Naive thymus-derived CD4-positive, alpha-beta T cell (primary cell): Measurements from ENCODE around the gene TNS2. TPM values are rescaled to one million over a fixed set of nuclear protein-coding genes. Genes with fewer than 3 reads are reported as not detected.
A peak's percentile ranks its signal among the peaks of the same experiment; 100 is the strongest.

Source experiments
- ATAC-seq: fragments of 150-1000 bp; cut with Tn5 transposase; 2 replicates; pipeline ENCODE4 v1.10.0; 2021; ENCODE audit warnings: mild to moderate bottlenecking, moderate library complexity
- CTCF ChIA-PET: fragments of 350-600 bp; sonication (Branson Sonifier 250); formaldehyde crosslinking; loops from one replicate; lab custom pipeline; 2021; ENCODE audit warnings: antibody characterized with exemption; lab: Charles Lee
- POLR2A ChIA-PET: fragments of 350-600 bp; sonication (Branson Sonifier 250); formaldehyde crosslinking; loops from one replicate; lab custom pipeline; 2021; ENCODE audit warnings: antibody characterized with exemption, inconsistent platforms; lab: Charles Lee
- DNase-seq, 9 donors: peaks; one replicate each; pipeline versions ENCODE4 v3.0.0 to v3.0.0-alpha.2; 2020 to 2022; ENCODE audit warnings: mixed read lengths in 1 of 9
- H3K27ac ChIP-seq: one replicate; pipeline ENCODE4 v1.7.0; 2013; ENCODE audit warnings: mild to moderate bottlenecking, low read depth, low read length, moderate library complexity
- H3K27me3 ChIP-seq, 2 donors: one replicate each; pipeline ENCODE4 v1.7.0; 2013; ENCODE audit warnings: low read length in 2 of 2, mild to moderate bottlenecking in 2 of 2, moderate library complexity in 2 of 2; ENCODE audit not compliant: control insufficient read depth in 2 of 2, insufficient read depth in 2 of 2
- H3K36me3 ChIP-seq, 3 experiments: 1 replicate in 2 of 3; 2 replicates in 1 of 3; pipeline ENCODE4 v1.7.0; 2013; ENCODE audit warnings: low read length in 3 of 3, mild to moderate bottlenecking in 3 of 3, moderate library complexity in 1 of 3; ENCODE audit not compliant: insufficient read depth in 3 of 3, control insufficient read depth in 2 of 3
- H3K4me1 ChIP-seq, 2 donors: one replicate each; pipeline ENCODE4 v1.7.0; 2013; ENCODE audit warnings: low read length in 2 of 2, mild to moderate bottlenecking in 2 of 2, moderate library complexity in 1 of 2; ENCODE audit not compliant: control insufficient read depth in 2 of 2, insufficient read depth in 2 of 2
- H3K4me3 ChIP-seq: 2 replicates; pipeline ENCODE4 v1.7.0; 2013; ENCODE audit warnings: mild to moderate bottlenecking, low read length
- H3K9me3 ChIP-seq, 3 experiments: 1 replicate in 2 of 3; 2 replicates in 1 of 3; pipeline ENCODE4 v1.7.0; 2013; ENCODE audit warnings: low read length in 3 of 3; ENCODE audit not compliant: control insufficient read depth in 2 of 3
- H3K27ac Mint-ChIP-seq, 9 donors: one replicate each; pipeline ENCODE4 v1.8.0; 2020 to 2022; ENCODE audit warnings: mixed read lengths in 9 of 9, mild to moderate bottlenecking in 8 of 9, moderate library complexity in 5 of 9, inconsistent platforms in 2 of 9
- H3K27me3 Mint-ChIP-seq, 5 donors: one replicate each; pipeline ENCODE4 v1.8.0; 2021 to 2022; ENCODE audit warnings: mixed read lengths in 5 of 5, mild to moderate bottlenecking in 1 of 5
- H3K36me3 Mint-ChIP-seq, 5 donors: one replicate each; pipeline ENCODE4 v1.8.0; 2020 to 2022; ENCODE audit warnings: mixed read lengths in 5 of 5, mild to moderate bottlenecking in 3 of 5, inconsistent platforms in 1 of 5
- H3K4me1 Mint-ChIP-seq, 7 donors: one replicate each; pipeline ENCODE4 v1.8.0; 2020 to 2022; ENCODE audit warnings: mixed read lengths in 7 of 7, mild to moderate bottlenecking in 3 of 7, inconsistent platforms in 1 of 7
- H3K4me3 Mint-ChIP-seq, 10 donors: one replicate each; pipeline ENCODE4 v1.8.0; 2020 to 2022; ENCODE audit warnings: mild to moderate bottlenecking in 10 of 10, mixed read lengths in 10 of 10, moderate library complexity in 6 of 10, inconsistent platforms in 2 of 10
- H3K9me3 Mint-ChIP-seq, 11 donors: one replicate each; pipeline ENCODE4 v1.8.0; 2020 to 2022; ENCODE audit warnings: mixed read lengths in 11 of 11, mild to moderate bottlenecking in 4 of 11, inconsistent platforms in 1 of 11, moderate library complexity in 1 of 11
- intact Hi-C, 2 donors: fragments of 100-400 bp; cut with micrococcal nuclease; formaldehyde crosslinking; loops; one replicate each; pipeline ENCODE4 v1.15.1; 2023
- polyA plus RNA-seq, 2 donors: library from polyadenylated mRNA; unstranded; fragments of 300-500 nt; fragmentation: Illumina TruSeq; gene quantifications; one replicate each; pipeline ENCODE4 v1.2.3, GENCODE V29; 2021
- total RNA-seq, 6 experiments: library from RNA in 5 of 6; stranded (reverse) in 5 of 6; gene quantifications; 1 replicate in 5 of 6; 2 replicates in 1 of 6; pipeline ENCODE4 v1.2.3 and lab custom pipeline; 2021 to 2026

The TNS2 gene
- total and polyA plus RNA-seq, 7 experiments from 2014 or later, result 0.26 to 4.4 (median 2.3) TPM

GRCh38 chr12:53050426-53051057 lies 677 bp downstream of the TNS2 start:
- Mint-ChIP-seq H3K27me3 (peaks cover 0 to 5% (median 0%) of the 10 kb centered on the region in 5 donors), H3K9me3 (no peaks in the 10 kb centered on the region), H3K27ac (peak overlapping the region in 6 of 9 donors; percentile 6 to 73 (median 35)), H3K4me1 (peaks cover 8 to 35% (median 23%) of the 10 kb centered on the region in 7 donors), H3K4me3 (peak overlapping the region in 1 of 10 donors; percentile 21), H3K36me3 (no peaks in the 10 kb centered on the region)
- H3K27me3 ChIP-seq, result no peaks in the 10 kb centered on the region
- ChIA-PET POLR2A (interaction anchor here (0.5 to 1.3 kb wide), 2 partner anchors 197 to 245 kb away, joined by 3 read pairs; partner anchors contain the start of gene PFDN5), CTCF (no interaction called here)
- no peak for ATAC-seq
- H3K27ac ChIP-seq, result no peak overlapping the region
- peaks cover 13 to 16% of the 10 kb centered on the region in 2 donors for H3K4me1 ChIP-seq
- H3K9me3 ChIP-seq, result no peaks in the 10 kb centered on the region
- no peak overlapping the region for H3K4me3 ChIP-seq
- intact Hi-C loops, result loop anchor here (5.0 to 10.0 kb wide), 3 partner anchors 47 to 454 kb away; partner anchors contain the start of genes IGFBP6 (in 1 of the 2), MYG1 (in 1 of the 2), NPFF (in 1 of the 2) and PFDN5 (in 1 of the 2)
- DNase-seq, result no peak
- no peaks in the 10 kb centered on the region for H3K36me3 ChIP-seq

- H3K27me3 Mint-ChIP-seq, result no peaks in the 10 kb centered on the region
- intact Hi-C loops, result loop anchor here (5.0 to 10.0 kb wide), 3 partner anchors 46 to 454 kb away; partner anchors contain the start of genes IGFBP6 (in 1 of the 2), MYG1 (in 1 of the 2), NPFF (in 1 of the 2) and PFDN5 (in 1 of the 2)
- H3K9me3 Mint-ChIP-seq, result no peaks in the 10 kb centered on the region
- H3K27me3 ChIP-seq, result no peaks in the 10 kb centered on the region
- H3K4me3 Mint-ChIP-seq, result peak overlapping the region in 3 of 10 donors; percentile 17 to 63 (median 25)
- DNase-seq (no peak), ATAC-seq (no peak)
- H3K36me3 Mint-ChIP-seq, result no peaks in the 10 kb centered on the region
- peaks cover 8 to 28% (median 17%) of the 10 kb centered on the region in 7 donors for H3K4me1 Mint-ChIP-seq
- POLR2A ChIA-PET, result interaction anchor here (0.5 to 1.3 kb wide), 4 partner anchors 29 to 244 kb away, joined by 3 read pairs; partner anchors contain the start of gene PFDN5
- H3K4me3 ChIP-seq, result no peak overlapping the region
- H3K9me3 ChIP-seq, result no peaks in the 10 kb centered on the region
- no peak overlapping the region for H3K27ac ChIP-seq
- H3K27ac Mint-ChIP-seq, result peak overlapping the region in 4 of 9 donors; percentile 47 to 73 (median 70)
- H3K36me3 ChIP-seq, result no peaks in the 10 kb centered on the region
- CTCF ChIA-PET, result interaction anchor here (1.1 kb wide), 1 partner anchor 10 kb away, joined by 3 read pairs; no protein-coding TSS in a partner anchor
- H3K4me1 ChIP-seq, result peaks cover 10 to 14% of the 10 kb centered on the region in 2 donors
These were observed 1.4 kb downstream of the TNS2 start for GRCh38 chr12:53051058-53051880.

GRCh38 chr12:53051881-53052412 lies 2.1 kb downstream of the TNS2 start:
- peaks cover 6 to 9% of the 10 kb centered on the region in 2 donors for H3K4me1 ChIP-seq
- H3K27ac ChIP-seq, result no peak overlapping the region
- no peak for DNase-seq
- H3K27ac Mint-ChIP-seq, result peak overlapping the region in 3 of 9 donors; percentile 47 to 56 (median 47)
- H3K4me1 Mint-ChIP-seq, result peaks cover 8 to 21% (median 14%) of the 10 kb centered on the region in 7 donors
- ChIA-PET POLR2A (interaction anchor here (0.8 to 1.3 kb wide), 3 partner anchors 29 to 244 kb away, joined by 3 read pairs; partner anchors contain the start of gene PFDN5), CTCF (interaction anchor here (1.1 kb wide), 1 partner anchor 10 kb away, joined by 3 read pairs; no protein-coding TSS in a partner anchor)
- H3K36me3 ChIP-seq, result no peaks in the 10 kb centered on the region
- no peak overlapping the region for H3K4me3 ChIP-seq
- no peaks in the 10 kb centered on the region for H3K27me3 ChIP-seq
- no peaks in the 10 kb centered on the region for H3K27me3 Mint-ChIP-seq
- no peaks in the 10 kb centered on the region for H3K9me3 Mint-ChIP-seq
- no peaks in the 10 kb centered on the region for H3K9me3 ChIP-seq
- no peaks in the 10 kb centered on the region for H3K36me3 Mint-ChIP-seq
- intact Hi-C loops, result loop anchor here (5.0 to 10.0 kb wide), 3 partner anchors 45 to 453 kb away; partner anchors contain the start of genes IGFBP6 (in 1 of the 2), MYG1 (in 1 of the 2), NPFF (in 1 of the 2) and PFDN5 (in 1 of the 2)
- H3K4me3 Mint-ChIP-seq, result peak overlapping the region in 3 of 10 donors; percentile 21 to 63 (median 25)
- ATAC-seq, result no peak

- peak overlapping the region in 2 of 9 donors; percentile 47 to 56 for H3K27ac Mint-ChIP-seq
- H3K36me3 Mint-ChIP-seq, result no peaks in the 10 kb centered on the region
- Histone ChIP-seq H3K27ac (no peak overlapping the region), H3K4me1 (peaks cover 6 to 9% of the 10 kb centered on the region in 2 donors), H3K27me3 (no peaks in the 10 kb centered on the region), H3K4me3 (no peak overlapping the region), H3K9me3 (no peaks in the 10 kb centered on the region), H3K36me3 (no peaks in the 10 kb centered on the region)
- intact Hi-C loops, result loop anchor here (5.0 to 10.0 kb wide), 3 partner anchors 45 to 452 kb away; partner anchors contain the start of genes IGFBP6 (in 1 of the 2), MYG1 (in 1 of the 2), NPFF (in 1 of the 2) and PFDN5 (in 1 of the 2)
- DNase-seq, result no peak
- ATAC-seq, result no peak
- no peaks in the 10 kb centered on the region for H3K27me3 Mint-ChIP-seq
- ChIA-PET POLR2A (interaction anchor here (2.4 kb wide), 1 partner anchor 7 kb away, joined by 16 read pairs; no protein-coding TSS in a partner anchor), CTCF (interaction anchor here (0.8 to 3.9 kb wide), 5 partner anchors 9 to 46 kb away, joined by 3 to 20 read pairs (median 3); no protein-coding TSS in a partner anchor)
- H3K9me3 Mint-ChIP-seq, result no peaks in the 10 kb centered on the region
- no peak overlapping the region for H3K4me3 Mint-ChIP-seq
- H3K4me1 Mint-ChIP-seq, result peaks cover 8 to 21% (median 14%) of the 10 kb centered on the region in 7 donors
These were observed 2.8 kb downstream of the TNS2 start for GRCh38 chr12:53052419-53053217.

- Mint-ChIP-seq H3K4me1 (peaks cover 8 to 18% (median 14%) of the 10 kb centered on the region in 7 donors), H3K4me3 (peak overlapping the region; percentile 89 to 97 (median 94)), H3K36me3 (no peaks in the 10 kb centered on the region), H3K27ac (peak overlapping the region; percentile 83 to 96 (median 92)), H3K27me3 (no peaks in the 10 kb centered on the region), H3K9me3 (no peaks in the 10 kb centered on the region)
- peak overlapping the region; percentile 95 for H3K4me3 ChIP-seq
- ATAC-seq (peak; percentile 46), DNase-seq (peak; percentile 37 to 70 (median 58))
- ChIA-PET POLR2A (interaction anchor here (0.7 to 2.4 kb wide), 6 partner anchors 8 to 145 kb away, joined by 3 to 16 read pairs (median 4); partner anchors contain the start of genes EIF4B and SPRYD3), CTCF (interaction anchor here (0.8 to 3.9 kb wide), 4 partner anchors 13 to 46 kb away, joined by 3 to 20 read pairs (median 10); no protein-coding TSS in a partner anchor)
- H3K27ac ChIP-seq, result peak overlapping the region; percentile 71
- H3K36me3 ChIP-seq, result no peaks in the 10 kb centered on the region
- H3K4me1 ChIP-seq, result peaks cover 6 to 9% of the 10 kb centered on the region in 2 donors
- intact Hi-C loops, result loop anchor here (1.0 to 10.0 kb wide), 7 partner anchors 13 to 451 kb away; partner anchors contain the start of genes EIF4B (in 2 of the 2), SPRYD3 (in 2 of the 2), IGFBP6 (in 1 of the 2) and MYG1 (in 1 of the 2)
- H3K27me3 ChIP-seq, result no peaks in the 10 kb centered on the region
- no peaks in the 10 kb centered on the region for H3K9me3 ChIP-seq
These were observed 3.6 kb downstream of the TNS2 start for GRCh38 chr12:53053218-53054111.
